ENCODE measurements around the gene EPHX1. TPM values are rescaled to one million over a fixed set of nuclear protein-coding genes. Genes with fewer than 3 reads are reported as not detected.
"Not testable (repeated sequence)": the region's sequence is repeated elsewhere in the genome, so short reads cannot be mapped to it uniquely, and the experiment has no call there.

EPHX1 gene
- 1,000 to 10,000 TPM in 8 of 9 donors, 100 to 1,000 TPM in 1; 251 to 3,548 (median 1,695) TPM for total RNA-seq
- polyA plus RNA-seq = 1,000 to 10,000 TPM in 1 of 3 donors, 100 to 1,000 TPM in 2; 337 to 1,831 (median 896) TPM
- long read RNA-seq, donor 1, transcript EPHX1-201 (9 exons, 1,660 nt) = major isoform, 177 of 502 reads
- long read RNA-seq, donor 1, transcript EPHX1-203 (4 exons, 567 nt) = minor isoform, 44 of 502 reads
- long read RNA-seq, donor 1, transcript EPHX1-206 (9 exons, 1,789 nt) = minor isoform, 21 of 502 reads
- long read RNA-seq, donor 1, partial matches to known transcripts = 255 of 502 reads
- long read RNA-seq, donor 1, other reads (novel, unspliced or antisense) = 0 of 502 reads
- long read RNA-seq, donor 2, transcript EPHX1-206 (9 exons, 1,789 nt) = minor isoform, 6 of 543 reads
- long read RNA-seq, donor 2, transcript EPHX1-201 (9 exons, 1,660 nt) = major isoform, 188 of 543 reads
- long read RNA-seq, donor 2, transcript EPHX1-203 (4 exons, 567 nt) = minor isoform, 31 of 543 reads
- long read RNA-seq, donor 2, partial matches to known transcripts = 305 of 543 reads
- long read RNA-seq, donor 2, other reads (novel, unspliced or antisense) = 8 of 543 reads
- long read RNA-seq, donor 3, transcript EPHX1-201 (9 exons, 1,660 nt) = major isoform, 228 of 582 reads
- long read RNA-seq, donor 3, transcript EPHX1-203 (4 exons, 567 nt) = minor isoform, 34 of 582 reads
- long read RNA-seq, donor 3, partial matches to known transcripts = 279 of 582 reads
- long read RNA-seq, donor 3, other reads (novel, unspliced or antisense) = 28 of 582 reads
- long read RNA-seq, donor 4, transcript EPHX1-201 (9 exons, 1,660 nt) = major isoform, 28 of 38 reads
- long read RNA-seq, donor 4, partial matches to known transcripts = 3 of 38 reads
- long read RNA-seq, donor 4, other reads (novel, unspliced or antisense) = 5 of 38 reads
- long read RNA-seq, donor 5, transcript EPHX1-202 (9 exons, 1,780 nt) = minor isoform, 45 of 1,435 reads
- long read RNA-seq, donor 5, transcript EPHX1-201 (9 exons, 1,660 nt) = major isoform, 1,274 of 1,435 reads
- long read RNA-seq, donor 5, transcript EPHX1-206 (9 exons, 1,789 nt) = minor isoform, 51 of 1,435 reads
- long read RNA-seq, donor 5, partial matches to known transcripts = 44 of 1,435 reads
- long read RNA-seq, donor 5, other reads (novel, unspliced or antisense) = 21 of 1,435 reads
- long read RNA-seq, donor 6, transcript EPHX1-201 (9 exons, 1,660 nt) = major isoform, 26 of 35 reads
- long read RNA-seq, donor 6, partial matches to known transcripts = 4 of 35 reads
- long read RNA-seq, donor 6, other reads (novel, unspliced or antisense) = 2 of 35 reads
- long read RNA-seq, donor 7, transcript EPHX1-203 (4 exons, 567 nt) = minor isoform, 30 of 225 reads
- long read RNA-seq, donor 7, transcript EPHX1-201 (9 exons, 1,660 nt) = major isoform, 89 of 225 reads
- long read RNA-seq, donor 7, partial matches to known transcripts = 99 of 225 reads
- long read RNA-seq, donor 7, other reads (novel, unspliced or antisense) = 0 of 225 reads
- long read RNA-seq, donor 8, transcript EPHX1-203 (4 exons, 567 nt) = minor isoform, 56 of 712 reads
- long read RNA-seq, donor 8, transcript EPHX1-201 (9 exons, 1,660 nt) = major isoform, 326 of 712 reads
- long read RNA-seq, donor 8, transcript EPHX1-206 (9 exons, 1,789 nt) = minor isoform, 14 of 712 reads
- long read RNA-seq, donor 8, transcript EPHX1-204 (4 exons, 895 nt) = minor isoform, 5 of 712 reads
- long read RNA-seq, donor 8, partial matches to known transcripts = 278 of 712 reads
- long read RNA-seq, donor 8, other reads (novel, unspliced or antisense) = 33 of 712 reads
- long read RNA-seq, donor 9, transcript EPHX1-206 (9 exons, 1,789 nt) = minor isoform, 5 of 292 reads
- long read RNA-seq, donor 9, transcript EPHX1-203 (4 exons, 567 nt) = minor isoform, 24 of 292 reads
- long read RNA-seq, donor 9, transcript EPHX1-201 (9 exons, 1,660 nt) = major isoform, 113 of 292 reads
- long read RNA-seq, donor 9, partial matches to known transcripts = 140 of 292 reads
- long read RNA-seq, donor 9, other reads (novel, unspliced or antisense) = 5 of 292 reads
- long read RNA-seq, donor 10, transcript EPHX1-203 (4 exons, 567 nt) = minor isoform, 18 of 268 reads
- long read RNA-seq, donor 10, transcript EPHX1-206 (9 exons, 1,789 nt) = minor isoform, 6 of 268 reads
- long read RNA-seq, donor 10, transcript EPHX1-201 (9 exons, 1,660 nt) = major isoform, 127 of 268 reads
- long read RNA-seq, donor 10, partial matches to known transcripts = 102 of 268 reads
- long read RNA-seq, donor 10, other reads (novel, unspliced or antisense) = 12 of 268 reads

- Histone ChIP-seq H3K9me3 (replicated peaks in 1 of 3) (no peaks in the 10 kb centered on the region), H3K27me3 (no peaks in the 10 kb centered on the region), H3K4me1 (replicated peaks in 1 of 2) (peaks cover 41 to 47% of the 10 kb centered on the region in 2 donors), H3K36me3 (replicated peaks in 1 of 2) (no peaks in the 10 kb centered on the region), H3K27ac (peak within 1 kb of the TSS; percentile 81 to 98 (median 97)), H3K4me3 (peak within 1 kb of the TSS; percentile 30 to 93 (median 78))
- TF ChIP-seq POLR2A (IDR thresholded peaks at IDR 0.05) = peak; percentile 94 to 97
- TF ChIP-seq CTCF (IDR thresholded peaks at IDR 0.05) = peak in 4 of 6 experiments; percentile 12 to 41 (median 20)
- intact Hi-C loops (cut with DNase I) = loop anchor here in 1 of 2 donors (2.0 kb wide), 1 partner anchor 31 kb away; no protein-coding TSS in a partner anchor
- DNase-seq = peak; percentile 91 to 95 (median 93)
- 0 to 1% (median 0%) methylated on average over 11 to 80 of the region's 80 CpGs for WGBS, 4 donors
Measured at GRCh38 chr1:225809842-225810578, at the start of gene EPHX1. Gene EPHX1, plus strand, starts transcription at chr1:225810124. Its CDS starts 18,606 bp downstream, at chr1:225828730.

GRCh38 chr1:225760531-225760930 is 49.4 kb upstream of the EPHX1 start:
- Histone ChIP-seq H3K4me3 (no peak overlapping the region), H3K4me1 (replicated peaks in 1 of 2) (peaks cover 11 to 30% of the 10 kb centered on the region in 2 donors), H3K36me3 (replicated peaks in 1 of 2) (no peaks in the 10 kb centered on the region), H3K27ac (no peak overlapping the region), H3K27me3 (no peaks in the 10 kb centered on the region), H3K9me3 (replicated peaks in 1 of 3) (no peaks in the 10 kb centered on the region)
- WGBS, 4 donors = 96 to 97% (median 97%) methylated on average over 6 of the region's 6 CpGs
- TF ChIP-seq CTCF (IDR thresholded peaks at IDR 0.05) = no peak
- no peak for TF ChIP-seq POLR2A (IDR thresholded peaks at IDR 0.05)
- intact Hi-C loops (cut with DNase I) = loop anchor here in 1 of 2 donors (10.0 kb wide), 1 partner anchor 106 kb away; the partner anchor contains the start of gene ENAH
- DNase-seq = peak in 2 of 7 donors; percentile 8 to 45

GRCh38 chr1:225761395-225761794 is 48.5 kb upstream of the EPHX1 start:
- H3K4me3 ChIP-seq; H3K9me3 ChIP-seq (replicated peaks in 1 of 3); H3K27ac ChIP-seq; H3K36me3 ChIP-seq (replicated peaks in 1 of 2); H3K27me3 ChIP-seq: not testable (repeated sequence)
- DNase-seq = peak in 2 of 7 donors; percentile 4 to 38
- intact Hi-C loops (cut with DNase I) = loop anchor here in 1 of 2 donors (10.0 kb wide), 1 partner anchor 107 kb away; the partner anchor contains the start of gene ENAH
- H3K4me1 ChIP-seq (replicated peaks in 1 of 2) = peaks cover 9 to 25% of the 10 kb centered on the region in 2 donors
- 82 to 94% (median 85%) methylated on average over 6 of the region's 6 CpGs for WGBS, 4 donors

Data from adrenal gland (tissue), 19 donors.